CD4-positive, CD25-positive, alpha-beta regulatory T cell (primary cell): Measurements from ENCODE around the gene SCLY. TPM values are rescaled to one million over a fixed set of nuclear protein-coding genes. Genes with fewer than 3 reads are reported as not detected.

Experiments
- ATAC-seq, 2 donors: fragments of 150-1000 bp; cut with Tn5 transposase; one replicate each; pipeline ENCODE4 v1.10.0; 2021; ENCODE audit warnings: low read depth in 2 of 2, moderate number of reproducible peaks in 2 of 2, moderate library complexity in 1 of 2
- DNase-seq, 3 donors: peaks; one replicate each; pipeline versions ENCODE4 v3.0.0 to v3.0.0-alpha.2; 2012 to 2022; ENCODE audit warnings: mixed read lengths in 1 of 3
- H3K27ac ChIP-seq: one replicate; pipeline ENCODE4 v1.7.0; 2013; ENCODE audit warnings: mild to moderate bottlenecking, low read length; ENCODE audit not compliant: insufficient read depth, poor library complexity, severe bottlenecking
- H3K27me3 ChIP-seq: one replicate; pipeline ENCODE4 v1.7.0; 2013; ENCODE audit warnings: low read length; ENCODE audit not compliant: control insufficient read depth, insufficient read depth
- H3K36me3 ChIP-seq: one replicate; pipeline ENCODE4 v1.7.0; 2013; ENCODE audit warnings: mild to moderate bottlenecking, low read length, moderate library complexity; ENCODE audit not compliant: control insufficient read depth, insufficient read depth
- H3K4me1 ChIP-seq: 2 replicates; pipeline ENCODE4 v1.7.0; 2013; ENCODE audit warnings: mild to moderate bottlenecking, low read length; ENCODE audit not compliant: insufficient read depth, control insufficient read depth, poor library complexity, severe bottlenecking
- H3K4me3 ChIP-seq: one replicate; pipeline ENCODE4 v1.7.0; 2013; ENCODE audit warnings: low read depth, mild to moderate bottlenecking, low read length, moderate library complexity
- H3K9me3 ChIP-seq, 2 experiments: 1 replicate in 1 of 2; 2 replicates in 1 of 2; pipeline ENCODE4 v1.7.0; 2013; ENCODE audit warnings: low read length in 2 of 2, mild to moderate bottlenecking in 1 of 2, moderate library complexity in 1 of 2; ENCODE audit not compliant: control insufficient read depth in 2 of 2
- H3K27ac Mint-ChIP-seq, 3 donors: one replicate each; pipeline ENCODE4 v1.8.0; 2020 to 2022; ENCODE audit warnings: mild to moderate bottlenecking in 3 of 3, mixed read lengths in 3 of 3, moderate library complexity in 2 of 3
- H3K27me3 Mint-ChIP-seq: one replicate; pipeline ENCODE4 v1.8.0; 2022; ENCODE audit warnings: mild to moderate bottlenecking, mixed read lengths
- H3K36me3 Mint-ChIP-seq: one replicate; pipeline ENCODE4 v1.8.0; 2020; ENCODE audit warnings: mixed read lengths
- H3K4me1 Mint-ChIP-seq, 4 donors: one replicate each; pipeline ENCODE4 v1.8.0; 2020 to 2022; ENCODE audit warnings: mixed read lengths in 4 of 4, mild to moderate bottlenecking in 1 of 4
- H3K4me3 Mint-ChIP-seq, 4 donors: one replicate each; pipeline ENCODE4 v1.8.0; 2020 to 2022; ENCODE audit warnings: mild to moderate bottlenecking in 4 of 4, mixed read lengths in 4 of 4, moderate library complexity in 3 of 4
- H3K9me3 Mint-ChIP-seq, 7 donors: one replicate each; pipeline ENCODE4 v1.8.0; 2020 to 2022; ENCODE audit warnings: mixed read lengths in 7 of 7, mild to moderate bottlenecking in 3 of 7, moderate library complexity in 2 of 7
- polyA plus RNA-seq, 4 donors: library from polyadenylated mRNA; unstranded; fragments of 300-500 nt; fragmentation: Illumina TruSeq; gene quantifications; one replicate each; pipeline ENCODE4 v1.2.3, GENCODE V29; 2021
- total RNA-seq: library from RNA; stranded (reverse); gene quantifications from one replicate; pipeline ENCODE4 v1.2.3, GENCODE V29; 2022

Gene SCLY
- 16.0 TPM for total RNA-seq
- polyA plus RNA-seq, result 10 to 100 TPM; 10.3 to 17.8 (median 13.5) TPM

GRCh38 chr2:238060542-238061314 lies at the start of gene SCLY:
Gene SCLY (plus strand): TSS chr2:238061001. CDS start chr2:238061055, 54 bp downstream.
- DNase-seq, result peak; percentile 93 to 98 (median 96)
- peak within 1 kb of the TSS; percentile 86 for H3K4me3 ChIP-seq
- peaks cover 22 to 51% (median 31%) of the 10 kb centered on the region in 4 donors for H3K4me1 Mint-ChIP-seq
- peak within 1 kb of the TSS; percentile 88 to 92 (median 89) for H3K4me3 Mint-ChIP-seq
- peaks cover 3% of the 10 kb centered on the region for H3K27me3 ChIP-seq
- peak within 1 kb of the TSS; percentile 92 to 96 (median 94) for H3K27ac Mint-ChIP-seq
- H3K36me3 ChIP-seq, result peaks cover 7% of the 10 kb centered on the region
- H3K9me3 ChIP-seq, result no peaks in the 10 kb centered on the region
- ATAC-seq, result peak; percentile 97 to 98
- H3K36me3 Mint-ChIP-seq, result peaks cover 6% of the 10 kb centered on the region
- H3K4me1 ChIP-seq, result peaks cover 23% of the 10 kb centered on the region
- H3K9me3 Mint-ChIP-seq, result peaks cover 0 to 1% (median 0%) of the 10 kb centered on the region in 7 donors
- peaks cover 13% of the 10 kb centered on the region for H3K27me3 Mint-ChIP-seq
- peak within 1 kb of the TSS; percentile 81 for H3K27ac ChIP-seq

GRCh38 chr2:238013806-238014205 lies 47.0 kb upstream of the SCLY start:
- Mint-ChIP-seq H3K36me3 (peaks cover 52% of the 10 kb centered on the region), H3K9me3 (no peaks in the 10 kb centered on the region), H3K4me3 (no peak overlapping the region), H3K4me1 (peaks cover 14 to 32% (median 22%) of the 10 kb centered on the region in 4 donors), H3K27me3 (no peaks in the 10 kb centered on the region), H3K27ac (no peak overlapping the region)
- Histone ChIP-seq H3K4me1 (peaks cover 4% of the 10 kb centered on the region), H3K36me3 (peaks cover 13% of the 10 kb centered on the region), H3K27ac (no peak overlapping the region), H3K27me3 (no peaks in the 10 kb centered on the region), H3K9me3 (no peaks in the 10 kb centered on the region), H3K4me3 (no peak overlapping the region)
- no peak for ATAC-seq
- no peak for DNase-seq

- Mint-ChIP-seq H3K4me3 (no peak overlapping the region), H3K36me3 (peaks cover 63% of the 10 kb centered on the region), H3K27me3 (no peaks in the 10 kb centered on the region), H3K4me1 (peaks cover 3 to 20% (median 6%) of the 10 kb centered on the region in 4 donors), H3K27ac (no peak overlapping the region), H3K9me3 (no peaks in the 10 kb centered on the region)
- Histone ChIP-seq H3K9me3 (no peaks in the 10 kb centered on the region), H3K4me3 (no peak overlapping the region), H3K27ac (no peak overlapping the region), H3K4me1 (no peaks in the 10 kb centered on the region), H3K36me3 (peaks cover 20% of the 10 kb centered on the region), H3K27me3 (no peaks in the 10 kb centered on the region)
- no peak for DNase-seq
- no peak for ATAC-seq
Measured at GRCh38 chr2:238015705-238016104, 45.1 kb upstream of the SCLY start.

- H3K4me1 Mint-ChIP-seq, result peaks cover 0 to 20% (median under 1%) of the 10 kb centered on the region in 4 donors
- H3K27me3 Mint-ChIP-seq, result no peaks in the 10 kb centered on the region
- Histone ChIP-seq H3K4me3 (no peak overlapping the region), H3K9me3 (no peaks in the 10 kb centered on the region), H3K27ac (no peak overlapping the region), H3K4me1 (no peaks in the 10 kb centered on the region), H3K36me3 (peaks cover 19% of the 10 kb centered on the region), H3K27me3 (no peaks in the 10 kb centered on the region)
- no peak overlapping the region for H3K4me3 Mint-ChIP-seq
- ATAC-seq, result no peak
- no peaks in the 10 kb centered on the region for H3K9me3 Mint-ChIP-seq
- DNase-seq, result no peak
- no peak overlapping the region for H3K27ac Mint-ChIP-seq
- peaks cover 61% of the 10 kb centered on the region for H3K36me3 Mint-ChIP-seq
Measured at GRCh38 chr2:238016526-238016925, 44.3 kb upstream of the SCLY start.

GRCh38 chr2:238019962-238020361 lies 40.8 kb upstream of the SCLY start:
- H3K36me3 Mint-ChIP-seq, result peaks cover 50% of the 10 kb centered on the region
- no peak for ATAC-seq
- Histone ChIP-seq H3K27ac (no peak overlapping the region), H3K4me3 (no peak overlapping the region), H3K27me3 (no peaks in the 10 kb centered on the region), H3K9me3 (no peaks in the 10 kb centered on the region), H3K4me1 (no peaks in the 10 kb centered on the region), H3K36me3 (peaks cover 16% of the 10 kb centered on the region)
- DNase-seq, result no peak
- H3K27ac Mint-ChIP-seq, result no peak overlapping the region
- H3K27me3 Mint-ChIP-seq, result no peaks in the 10 kb centered on the region
- peaks cover 0 to 11% (median 4%) of the 10 kb centered on the region in 4 donors for H3K4me1 Mint-ChIP-seq
- H3K9me3 Mint-ChIP-seq, result no peaks in the 10 kb centered on the region
- H3K4me3 Mint-ChIP-seq, result no peak overlapping the region

GRCh38 chr2:238020816-238021215 lies 40.0 kb upstream of the SCLY start:
- Histone ChIP-seq H3K27ac (no peak overlapping the region), H3K4me1 (no peaks in the 10 kb centered on the region), H3K36me3 (peaks cover 16% of the 10 kb centered on the region), H3K4me3 (no peak overlapping the region), H3K27me3 (no peaks in the 10 kb centered on the region), H3K9me3 (no peaks in the 10 kb centered on the region)
- Mint-ChIP-seq H3K36me3 (peaks cover 55% of the 10 kb centered on the region), H3K4me1 (peaks cover 0 to 11% (median 8%) of the 10 kb centered on the region in 4 donors), H3K27me3 (no peaks in the 10 kb centered on the region), H3K4me3 (no peak overlapping the region), H3K9me3 (no peaks in the 10 kb centered on the region), H3K27ac (no peak overlapping the region)
- DNase-seq (no peak), ATAC-seq (no peak)

- DNase-seq (no peak), ATAC-seq (no peak)
- Histone ChIP-seq H3K9me3 (no peaks in the 10 kb centered on the region), H3K4me1 (no peaks in the 10 kb centered on the region), H3K27ac (no peak overlapping the region), H3K27me3 (no peaks in the 10 kb centered on the region), H3K36me3 (peaks cover 16% of the 10 kb centered on the region), H3K4me3 (no peak overlapping the region)
- Mint-ChIP-seq H3K9me3 (no peaks in the 10 kb centered on the region), H3K27ac (no peak overlapping the region), H3K4me3 (no peak overlapping the region), H3K36me3 (peaks cover 58% of the 10 kb centered on the region), H3K4me1 (peaks cover 0 to 11% (median 8%) of the 10 kb centered on the region in 4 donors), H3K27me3 (no peaks in the 10 kb centered on the region)
Measured at GRCh38 chr2:238021327-238021726, 39.5 kb upstream of the SCLY start.
